ENCODE data around the gene RASGEF1C.

The RASGEF1C gene

DNA sequence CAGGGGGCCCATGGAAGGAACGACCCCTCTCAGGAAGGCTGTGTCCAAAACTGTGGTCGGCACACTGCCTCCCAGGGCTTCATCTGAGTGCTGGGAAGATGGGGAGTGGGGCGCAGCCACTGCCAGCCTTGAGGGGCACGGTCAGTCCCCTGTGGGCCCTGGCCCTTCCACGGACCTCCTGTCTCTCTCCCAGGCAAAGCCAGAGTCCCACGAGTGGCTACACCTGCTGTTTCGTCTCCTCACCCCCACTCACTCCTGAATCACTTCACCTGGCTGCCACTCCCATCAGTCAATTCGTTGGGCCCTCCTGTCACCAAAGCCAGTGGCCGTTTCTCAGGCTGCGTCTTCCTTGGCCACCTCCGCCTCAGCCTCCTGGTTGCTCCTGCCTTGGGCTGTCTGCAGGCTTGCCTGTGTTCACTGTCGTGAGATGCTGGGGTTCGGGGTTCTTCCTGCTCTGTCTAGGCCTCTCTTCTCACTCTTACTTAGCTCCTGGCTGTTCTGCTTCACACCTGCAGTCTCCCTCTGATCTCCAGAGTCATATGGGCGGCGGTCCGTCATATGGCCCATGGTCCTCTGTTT, 78.6 kb downstream of the RASGEF1C start:
- Histone ChIP-seq H3K4me3 (ENCODE audit: low read length, poor library complexity, severe bottlenecking) (no peak overlapping the region), H3K4me1 (ENCODE audit: insufficient read depth, low read length, poor library complexity, severe bottlenecking) (peaks cover 5% of the 10 kb centered on the region), H2AFZ (ENCODE audit: low read length) (no peak overlapping the region), H3K27me3 (ENCODE audit: insufficient read depth, low read length, poor library complexity, severe bottlenecking) (no peaks in the 10 kb centered on the region), H3K9me3 (ENCODE audit: insufficient read depth, low read depth, low read length) (no peaks in the 10 kb centered on the region), H3K36me3 (ENCODE audit: insufficient read depth, low read length) (no peaks in the 10 kb centered on the region), H4K20me1 (ENCODE audit: insufficient read depth, low read length, poor library complexity, severe bottlenecking) (no peaks in the 10 kb centered on the region), H3K4me2 (ENCODE audit: low read depth, low read length, poor library complexity, severe bottlenecking) (no peak overlapping the region), H3F3A (ENCODE audit: low read depth) (no peaks in the 10 kb centered on the region), H3K79me2 (ENCODE audit: insufficient read depth, low read length) (no peaks in the 10 kb centered on the region), H3K9me2 (replicated peaks; ENCODE audit: low read depth, low read length) (no peaks in the 10 kb centered on the region), H3K9ac (ENCODE audit: low read depth, low read length, poor library complexity, severe bottlenecking) (no peak overlapping the region)
- TF ChIP-seq EZH2phosphoT487 (IDR thresholded peaks at IDR 0.05; ENCODE audit: borderline replicate concordance): no peak
- TF ChIP-seq, protein P1, sequence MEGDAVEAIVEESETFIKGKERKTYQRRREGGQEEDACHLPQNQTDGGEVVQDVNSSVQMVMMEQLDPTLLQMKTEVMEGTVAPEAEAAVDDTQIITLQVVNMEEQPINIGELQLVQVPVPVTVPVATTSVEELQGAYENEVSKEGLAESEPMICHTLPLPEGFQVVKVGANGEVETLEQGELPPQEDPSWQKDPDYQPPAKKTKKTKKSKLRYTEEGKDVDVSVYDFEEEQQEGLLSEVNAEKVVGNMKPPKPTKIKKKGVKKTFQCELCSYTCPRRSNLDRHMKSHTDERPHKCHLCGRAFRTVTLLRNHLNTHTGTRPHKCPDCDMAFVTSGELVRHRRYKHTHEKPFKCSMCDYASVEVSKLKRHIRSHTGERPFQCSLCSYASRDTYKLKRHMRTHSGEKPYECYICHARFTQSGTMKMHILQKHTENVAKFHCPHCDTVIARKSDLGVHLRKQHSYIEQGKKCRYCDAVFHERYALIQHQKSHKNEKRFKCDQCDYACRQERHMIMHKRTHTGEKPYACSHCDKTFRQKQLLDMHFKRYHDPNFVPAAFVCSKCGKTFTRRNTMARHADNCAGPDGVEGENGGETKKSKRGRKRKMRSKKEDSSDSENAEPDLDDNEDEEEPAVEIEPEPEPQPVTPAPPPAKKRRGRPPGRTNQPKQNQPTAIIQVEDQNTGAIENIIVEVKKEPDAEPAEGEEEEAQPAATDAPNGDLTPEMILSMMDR (conservative IDR thresholded peaks at IDR 0.05; ENCODE audit: low read length): no peak

DNA sequence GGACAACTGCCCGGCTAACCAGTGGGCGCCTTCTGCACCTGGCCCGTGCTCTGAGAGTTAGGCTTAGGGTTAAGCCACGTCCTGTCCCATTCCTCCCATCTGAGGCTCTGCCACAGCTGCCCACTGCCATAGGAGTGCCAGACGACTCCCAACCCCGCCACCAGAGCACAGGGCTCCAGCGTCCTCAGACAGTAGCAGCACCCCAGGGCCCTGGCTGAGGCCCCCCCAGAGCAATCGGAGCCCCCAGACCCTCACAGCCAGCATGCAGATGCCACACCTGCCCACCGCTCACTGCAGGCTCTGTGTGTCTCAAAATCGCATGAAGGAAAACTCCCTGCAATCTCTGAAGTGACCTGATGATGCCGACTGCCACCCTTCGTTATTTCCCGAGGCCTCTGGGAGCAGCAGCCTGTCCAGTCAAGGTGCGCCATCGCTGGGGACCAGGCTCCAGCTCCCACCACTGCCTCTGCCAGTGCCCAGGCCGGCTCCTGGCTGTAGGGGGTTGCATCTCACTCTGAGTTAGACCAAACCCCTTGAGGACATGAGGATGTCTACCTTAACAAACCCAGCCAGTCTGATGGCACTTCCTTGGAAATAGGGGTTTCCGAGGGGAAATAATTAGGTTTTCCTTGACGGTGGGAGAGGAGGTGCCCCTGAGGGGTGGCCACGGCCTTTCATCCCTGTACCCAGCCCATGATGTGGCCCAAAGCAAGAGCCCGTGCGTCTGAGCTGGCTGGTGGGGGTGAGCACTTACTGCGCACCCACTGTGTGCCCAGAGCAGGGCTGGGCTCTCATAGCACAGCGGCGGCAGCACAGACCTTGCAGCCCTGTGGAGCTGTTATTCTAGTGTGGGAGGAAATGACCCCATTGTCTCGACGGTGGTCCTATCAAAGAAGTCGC, 79.5 kb downstream of the RASGEF1C start:
- no peaks in the 10 kb centered on the region for H3K4me1 ChIP-seq (ENCODE audit: insufficient read depth, low read length, poor library complexity, severe bottlenecking)
- TF ChIP-seq, protein P1 (conservative IDR thresholded peaks at IDR 0.05; ENCODE audit: low read length): no peak
- TF ChIP-seq EZH2phosphoT487 (IDR thresholded peaks at IDR 0.05; ENCODE audit: borderline replicate concordance): no peak
- H3K36me3 ChIP-seq (ENCODE audit: insufficient read depth, low read length): no peaks in the 10 kb centered on the region

DNA sequence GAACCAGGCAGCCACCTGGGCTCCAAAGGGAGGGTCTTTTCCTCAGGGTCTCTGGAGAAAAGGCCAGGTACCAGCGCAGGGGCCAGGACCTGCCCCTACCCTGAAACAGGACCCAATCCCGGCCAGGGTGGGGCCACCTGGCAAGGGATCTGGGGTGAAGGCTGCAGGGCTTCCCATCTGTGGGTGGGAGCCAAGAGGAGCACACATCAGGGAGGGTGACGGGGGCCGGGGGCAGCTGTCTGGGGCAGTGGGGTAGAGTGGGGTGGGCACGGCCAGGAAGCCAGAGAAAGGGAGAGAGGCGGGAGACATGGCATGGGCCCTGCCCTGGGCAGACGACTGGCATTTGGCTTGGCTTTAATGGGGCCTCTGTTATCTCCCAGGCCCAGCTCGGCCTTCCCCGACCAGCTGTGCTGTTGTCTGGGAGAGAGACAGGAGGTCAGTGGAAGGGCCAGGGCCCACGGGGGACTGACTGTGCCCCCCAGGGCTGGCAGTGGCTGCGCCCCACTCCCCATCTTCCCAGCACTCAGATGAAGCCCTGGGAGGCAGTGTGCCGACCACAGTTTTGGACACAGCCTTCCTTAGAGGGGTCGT, 80.2 kb downstream of the RASGEF1C start:
- no peaks in the 10 kb centered on the region for H4K20me1 ChIP-seq (ENCODE audit: insufficient read depth, low read length, poor library complexity, severe bottlenecking)
- H3K9ac ChIP-seq (ENCODE audit: low read depth, low read length, poor library complexity, severe bottlenecking): no peak overlapping the region
- H3K4me1 ChIP-seq (ENCODE audit: insufficient read depth, low read length, poor library complexity, severe bottlenecking): no peaks in the 10 kb centered on the region
- H3K27me3 ChIP-seq (ENCODE audit: insufficient read depth, low read length, poor library complexity, severe bottlenecking): no peaks in the 10 kb centered on the region
- H3K9me3 ChIP-seq (ENCODE audit: insufficient read depth, low read depth, low read length): no peaks in the 10 kb centered on the region
- H3F3A ChIP-seq (ENCODE audit: low read depth): no peaks in the 10 kb centered on the region
- H3K79me2 ChIP-seq (ENCODE audit: insufficient read depth, low read length): no peaks in the 10 kb centered on the region
- no peaks in the 10 kb centered on the region for H3K36me3 ChIP-seq (ENCODE audit: insufficient read depth, low read length)
- H2AFZ ChIP-seq (ENCODE audit: low read length): no peak overlapping the region
- TF ChIP-seq EZH2phosphoT487 (IDR thresholded peaks at IDR 0.05; ENCODE audit: borderline replicate concordance): no peak
- TF ChIP-seq, protein P1 (conservative IDR thresholded peaks at IDR 0.05; ENCODE audit: low read length): no peak
- no peaks in the 10 kb centered on the region for H3K9me2 ChIP-seq (replicated peaks; ENCODE audit: low read depth, low read length)
- H3K4me3 ChIP-seq (ENCODE audit: low read length, poor library complexity, severe bottlenecking): no peak overlapping the region
- H3K4me2 ChIP-seq (ENCODE audit: low read depth, low read length, poor library complexity, severe bottlenecking): no peak overlapping the region

More for the DNA sequence above, 79.5 kb downstream of the RASGEF1C start:
- H3K9me2 ChIP-seq (replicated peaks; ENCODE audit: low read depth, low read length): no peaks in the 10 kb centered on the region
- H3F3A ChIP-seq (ENCODE audit: low read depth): no peaks in the 10 kb centered on the region
- no peaks in the 10 kb centered on the region for H3K9me3 ChIP-seq (ENCODE audit: insufficient read depth, low read depth, low read length)
- H3K27me3 ChIP-seq (ENCODE audit: insufficient read depth, low read length, poor library complexity, severe bottlenecking): no peaks in the 10 kb centered on the region
- H3K9ac ChIP-seq (ENCODE audit: low read depth, low read length, poor library complexity, severe bottlenecking): no peak overlapping the region
- H3K4me3 ChIP-seq (ENCODE audit: low read length, poor library complexity, severe bottlenecking): no peak overlapping the region
- H3K79me2 ChIP-seq (ENCODE audit: insufficient read depth, low read length): no peaks in the 10 kb centered on the region
- H2AFZ ChIP-seq (ENCODE audit: low read length): no peak overlapping the region
- no peak overlapping the region for H3K4me2 ChIP-seq (ENCODE audit: low read depth, low read length, poor library complexity, severe bottlenecking)
- no peaks in the 10 kb centered on the region for H4K20me1 ChIP-seq (ENCODE audit: insufficient read depth, low read length, poor library complexity, severe bottlenecking)
